ENCODE results near the gene RNF186.

Gene RNF186

GRCh38 chr1:19800076-19800804, 14.8 kb downstream of the RNF186 start:
- TF ChIP-seq MAX (IDR thresholded peaks at IDR 0.05; ENCODE audit: low read depth, low read length) (peak; percentile 41), POLR2A (IDR thresholded peaks at IDR 0.05; ENCODE audit: extremely low read depth, insufficient read length) (no peak), MYC (IDR thresholded peaks at IDR 0.05; ENCODE audit: low read depth, low read length) (peak; percentile 10; the same call in 1 of the 2 replicates)
- peak overlapping the region; percentile 59 for H3K4me3 ChIP-seq (ENCODE audit: low read depth, low read length)
- peak; percentile 71 for DNase-seq (ENCODE audit: low read depth)

- peak; percentile 30 for TF ChIP-seq POLR2A (IDR thresholded peaks at IDR 0.05; ENCODE audit: extremely low read depth, insufficient read length)
- TF ChIP-seq MYC (IDR thresholded peaks at IDR 0.05; ENCODE audit: low read depth, low read length), result peak; percentile 36
- TF ChIP-seq MAX (IDR thresholded peaks at IDR 0.05; ENCODE audit: low read depth, low read length), result peak; percentile 65
- peak; percentile 9 for TF ChIP-seq CTCF (IDR thresholded peaks at IDR 0.05; ENCODE audit: low read depth, low read length)
- H3K4me3 ChIP-seq (ENCODE audit: low read depth, low read length), result peak within 1 kb of the TSS; percentile 59
- DNase-seq (ENCODE audit: low read depth), result peak; percentile 78
These were observed 15.6 kb downstream of the RNF186 start, which contains the start of gene TMCO4 for GRCh38 chr1:19799230-19800075. Gene TMCO4 (minus strand): TSS chr1:19799916. CDS start chr1:19780758, 19,158 bp downstream.

- H3K4me3 ChIP-seq (ENCODE audit: low read depth, low read length), result peak overlapping the region; percentile 56
- TF ChIP-seq MYC (IDR thresholded peaks at IDR 0.05; ENCODE audit: low read depth, low read length) (no peak), CTCF (IDR thresholded peaks at IDR 0.05; ENCODE audit: low read depth, low read length) (no peak)
- DNase-seq (ENCODE audit: low read depth), result peak; percentile 8
These were observed 16.4 kb downstream of the RNF186 start for GRCh38 chr1:19798486-19799229.

GRCh38 chr1:19797827-19798226, 17.3 kb downstream of the RNF186 start:
- H3K4me3 ChIP-seq (ENCODE audit: low read depth, low read length), result no peak overlapping the region
- DNase-seq (ENCODE audit: low read depth), result no peak
- no peak for TF ChIP-seq MYC (IDR thresholded peaks at IDR 0.05; ENCODE audit: low read depth, low read length)
- no peak for TF ChIP-seq CTCF (IDR thresholded peaks at IDR 0.05; ENCODE audit: low read depth, low read length)
- TF ChIP-seq MAX (IDR thresholded peaks at IDR 0.05; ENCODE audit: low read depth, low read length), result no peak
- no peak for TF ChIP-seq POLR2A (IDR thresholded peaks at IDR 0.05; ENCODE audit: extremely low read depth, insufficient read length)

- no peak for DNase-seq (ENCODE audit: low read depth)
- no peak for TF ChIP-seq CTCF (IDR thresholded peaks at IDR 0.05; ENCODE audit: low read depth, low read length)
- no peak for TF ChIP-seq MAX (IDR thresholded peaks at IDR 0.05; ENCODE audit: low read depth, low read length)
- TF ChIP-seq MYC (IDR thresholded peaks at IDR 0.05; ENCODE audit: low read depth, low read length), result no peak
- TF ChIP-seq POLR2A (IDR thresholded peaks at IDR 0.05; ENCODE audit: extremely low read depth, insufficient read length), result no peak
- H3K4me3 ChIP-seq (ENCODE audit: low read depth, low read length), result no peak overlapping the region
These were observed 20.5 kb downstream of the RNF186 start for GRCh38 chr1:19794583-19794982.
